ENCODE measurements around the gene RTL1. TPM values are rescaled to one million over a fixed set of nuclear protein-coding genes. Genes with fewer than 3 reads are reported as not detected.

Gene RTL1
- total RNA-seq, 1 experiment from 2014 or later = not detected

- Histone ChIP-seq H3K79me1 (ENCODE audit: insufficient read depth, low read depth, low read length, poor library complexity, severe bottlenecking) (no peaks in the 10 kb centered on the region), H3K56ac (ENCODE audit: insufficient read length, low read depth, low read length) (no peak overlapping the region), H3K4me2 (ENCODE audit: insufficient read depth, insufficient read length, low read length) (no peak overlapping the region), H3K23me2 (ENCODE audit: insufficient read length, low read depth, low read length, poor library complexity, severe bottlenecking) (peaks cover 7% of the 10 kb centered on the region), H3K4me1 (ENCODE audit: insufficient read depth, low read length) (peaks cover 2% of the 10 kb centered on the region; the same call in 1 of the 2 replicates), H3K9ac (ENCODE audit: extremely low read depth, insufficient read length, low read length) (no peak overlapping the region), H4K8ac (replicated peaks; ENCODE audit: insufficient read length, low read depth, low read length) (no peak overlapping the region), H2BK12ac (ENCODE audit: insufficient read length, low read depth, low read length) (no peak overlapping the region), H3K18ac (ENCODE audit: insufficient read length, low read depth, low read length) (no peak overlapping the region), H2BK20ac (ENCODE audit: low read depth, low read length, poor library complexity, severe bottlenecking) (no peak overlapping the region), H2BK15ac (ENCODE audit: low read depth, low read length) (no peak overlapping the region), H3K9me3 (ENCODE audit: control insufficient read depth, low read depth, low read length) (no peaks in the 10 kb centered on the region), H4K5ac (ENCODE audit: insufficient read length, low read depth, low read length) (no peak overlapping the region), H2BK120ac (ENCODE audit: low read depth, low read length, poor library complexity, severe bottlenecking) (no peak overlapping the region), H3K23ac (ENCODE audit: insufficient read length, low read depth, low read length) (no peak overlapping the region), H2BK5ac (ENCODE audit: insufficient read length, low read length) (no peak overlapping the region), H3K27me3 (ENCODE audit: insufficient read depth, low read length) (peaks cover 6% of the 10 kb centered on the region; the same call in 1 of the 2 replicates), H2AK5ac (ENCODE audit: insufficient read length, low read length) (no peak overlapping the region), H3K79me2 (ENCODE audit: insufficient read depth, low read length) (no peaks in the 10 kb centered on the region), H3T11ph (ENCODE audit: low read length) (no peak overlapping the region), H4K91ac (ENCODE audit: insufficient read length, low read depth, low read length) (no peak overlapping the region), H4K20me1 (ENCODE audit: control insufficient read depth, insufficient read depth, insufficient read length) (no peaks in the 10 kb centered on the region), H3K27ac (ENCODE audit: insufficient read length, low read depth, low read length) (no peak overlapping the region), H2AFZ (ENCODE audit: low read length) (no peak overlapping the region), H3K4ac (ENCODE audit: low read depth, low read length) (no peak overlapping the region), H3K14ac (ENCODE audit: insufficient read depth, low read length) (no peak overlapping the region)
- WGBS (ENCODE audit: extremely low coverage, insufficient read length, low lambda C conversion rate) = no CpG with 5 or more reads among the region's 10 CpGs
- TF ChIP-seq CTCF (conservative IDR thresholded peaks at IDR 0.05) = no peak
- Mint-ChIP-seq H3K27ac (no peak overlapping the region), H3K4me3 (peak overlapping the region; percentile 15 to 42; a peak in 2 of 5 replicates), H3K9me3 (peaks cover 3 to 7% of the 10 kb centered on the region in 2 experiments), H3K27me3 (ENCODE audit: low read depth) (peaks cover 82% of the 10 kb centered on the region), H3K36me3 (ENCODE audit: insufficient read depth in 1 of 3, low read depth in 3 of 3) (peaks cover 0 to 7% (median 2%) of the 10 kb centered on the region in 3 experiments; a peak in 5 of 7 replicates), H3K4me1 (peaks cover 41 to 64% of the 10 kb centered on the region in 2 experiments)
- DNase-seq = no peak
Observed at GRCh38 chr14:100903134-100903468, 421 bp downstream of the RTL1 start.

Measured in H9 (cell line).